GM21423 (cell line): Measurements from ENCODE around the gene ARHGAP26.

Source experiments
- ATAC-seq: cut with Tn5 transposase; IDR thresholded peaks from one replicate; pipeline ENCODE4 v1.9.1; 2021; ENCODE audit warnings: mild to moderate bottlenecking, moderate library complexity; ENCODE audit not compliant: unreplicated experiment

Gene ARHGAP26

GRCh38 chr5:143207563-143208364, 437.6 kb downstream of the ARHGAP26 start:
- ATAC-seq: no peak

GRCh38 chr5:143208365-143208641, 438.1 kb downstream of the ARHGAP26 start:
- ATAC-seq: no peak

GRCh38 chr5:143208781-143209510, 438.8 kb downstream of the ARHGAP26 start:
- ATAC-seq: no peak

- no peak for ATAC-seq
Observed at GRCh38 chr5:143209881-143210395, 439.8 kb downstream of the ARHGAP26 start.

- no peak for ATAC-seq
Observed at GRCh38 chr5:143210576-143210975, 440.4 kb downstream of the ARHGAP26 start.

- no peak for ATAC-seq
Observed at GRCh38 chr5:143212261-143212660, 442.1 kb downstream of the ARHGAP26 start.

- no peak for ATAC-seq
Observed at GRCh38 chr5:143213231-143213850, 443.2 kb downstream of the ARHGAP26 start.

GRCh38 chr5:143213851-143214363, 443.7 kb downstream of the ARHGAP26 start:
- ATAC-seq: peak; percentile 58

- ATAC-seq: no peak
Observed at GRCh38 chr5:143214458-143214857, 444.3 kb downstream of the ARHGAP26 start.

- no peak for ATAC-seq
Observed at GRCh38 chr5:143214890-143215289, 444.7 kb downstream of the ARHGAP26 start.

GRCh38 chr5:143215690-143216089, 445.5 kb downstream of the ARHGAP26 start:
- no peak for ATAC-seq

- no peak for ATAC-seq
Observed at GRCh38 chr5:143216211-143216610, 446.0 kb downstream of the ARHGAP26 start.

GRCh38 chr5:143217065-143217803, 447.1 kb downstream of the ARHGAP26 start:
- no peak for ATAC-seq

- no peak for ATAC-seq
Observed at GRCh38 chr5:143217804-143218160, 447.6 kb downstream of the ARHGAP26 start.

- no peak for ATAC-seq
Observed at GRCh38 chr5:143218517-143219170, 448.5 kb downstream of the ARHGAP26 start.

- ATAC-seq: no peak
Observed at GRCh38 chr5:143219696-143220095, 449.5 kb downstream of the ARHGAP26 start.

- no peak for ATAC-seq
Observed at GRCh38 chr5:143220748-143221251, 450.6 kb downstream of the ARHGAP26 start.

GRCh38 chr5:143222287-143223231, 452.4 kb downstream of the ARHGAP26 start:
- peak; percentile 69 for ATAC-seq

- ATAC-seq: no peak
Observed at GRCh38 chr5:143224672-143225071, 454.5 kb downstream of the ARHGAP26 start.
